ENCODE data around the gene DDX39B.

DDX39B gene

GRCh38 chr6:31546958-31547726 lies 5.3 kb upstream of the DDX39B start, which contains the start of gene NFKBIL1:
Gene NFKBIL1 (plus strand): TSS chr6:31547608. CDS start chr6:31547695, 87 bp downstream.
- DNase-seq = peak; percentile 94

GRCh38 chr6:31546339-31546957 lies 4.6 kb upstream of the DDX39B start, which contains the start of gene ATP6V1G2:
Gene ATP6V1G2 (minus strand): TSS chr6:31546608. CDS start chr6:31546559, 49 bp downstream.
- DNase-seq = peak; percentile 95

GRCh38 chr6:31545291-31545690 lies 3.5 kb upstream of the DDX39B start:
- no peak for DNase-seq

DNA sequence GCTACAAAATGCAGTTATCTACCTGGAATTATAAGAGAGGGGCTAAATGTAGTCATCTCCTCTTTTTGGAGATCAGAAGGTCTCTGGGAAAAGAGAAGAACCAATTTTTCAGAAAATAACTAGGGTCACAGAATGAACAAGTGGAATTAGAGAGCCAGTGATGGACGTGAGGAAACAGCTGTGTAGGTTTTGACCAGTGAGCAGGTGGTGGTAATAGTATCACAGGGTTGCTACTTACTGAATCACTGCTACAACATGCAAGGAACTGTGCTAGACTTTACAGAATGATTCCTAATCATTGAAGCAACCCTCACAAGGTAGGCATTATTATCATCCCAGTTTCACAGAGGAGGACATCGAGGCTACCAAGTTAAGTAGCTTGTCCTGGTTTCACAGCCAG lies 2.9 kb upstream of the DDX39B start:
- no peak for DNase-seq

- DNase-seq = no peak
Measured at GRCh38 chr6:31543639-31544038, 1.8 kb upstream of the DDX39B start.

- DNase-seq = peak; percentile 77
Measured at GRCh38 chr6:31541059-31541657, 645 bp downstream of the DDX39B start.

GRCh38 chr6:31540640-31541039 lies 1.2 kb downstream of the DDX39B start:
- DNase-seq = no peak

DNA sequence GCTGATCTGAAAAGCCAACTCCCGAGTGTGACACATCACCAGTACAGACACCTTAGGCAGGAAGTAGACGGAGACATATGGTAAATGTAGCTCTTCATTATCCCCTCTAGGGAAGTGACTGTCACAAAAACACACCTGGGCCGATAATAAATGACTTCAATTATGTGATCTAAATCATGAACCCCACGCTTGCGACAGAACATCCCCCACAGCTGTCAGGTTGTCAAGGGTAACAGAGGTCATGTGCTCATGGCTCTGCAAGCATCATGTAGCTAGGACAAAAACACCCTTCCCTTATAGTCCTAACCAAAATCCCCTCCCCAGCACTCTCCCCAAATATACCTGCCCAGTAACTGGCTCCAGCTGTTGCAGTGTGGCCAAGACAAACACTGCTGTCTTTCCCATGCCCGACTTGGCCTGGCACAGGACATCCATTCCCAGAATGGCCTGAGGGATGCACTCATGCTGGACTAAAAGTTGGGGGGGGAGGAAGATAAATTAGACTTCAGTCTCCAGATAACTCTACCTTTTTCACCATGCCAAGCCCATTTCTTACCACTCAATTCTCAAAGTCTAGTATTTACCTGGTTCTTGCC lies 2.9 kb downstream of the DDX39B start:
- peak; percentile 52 for DNase-seq

DNA sequence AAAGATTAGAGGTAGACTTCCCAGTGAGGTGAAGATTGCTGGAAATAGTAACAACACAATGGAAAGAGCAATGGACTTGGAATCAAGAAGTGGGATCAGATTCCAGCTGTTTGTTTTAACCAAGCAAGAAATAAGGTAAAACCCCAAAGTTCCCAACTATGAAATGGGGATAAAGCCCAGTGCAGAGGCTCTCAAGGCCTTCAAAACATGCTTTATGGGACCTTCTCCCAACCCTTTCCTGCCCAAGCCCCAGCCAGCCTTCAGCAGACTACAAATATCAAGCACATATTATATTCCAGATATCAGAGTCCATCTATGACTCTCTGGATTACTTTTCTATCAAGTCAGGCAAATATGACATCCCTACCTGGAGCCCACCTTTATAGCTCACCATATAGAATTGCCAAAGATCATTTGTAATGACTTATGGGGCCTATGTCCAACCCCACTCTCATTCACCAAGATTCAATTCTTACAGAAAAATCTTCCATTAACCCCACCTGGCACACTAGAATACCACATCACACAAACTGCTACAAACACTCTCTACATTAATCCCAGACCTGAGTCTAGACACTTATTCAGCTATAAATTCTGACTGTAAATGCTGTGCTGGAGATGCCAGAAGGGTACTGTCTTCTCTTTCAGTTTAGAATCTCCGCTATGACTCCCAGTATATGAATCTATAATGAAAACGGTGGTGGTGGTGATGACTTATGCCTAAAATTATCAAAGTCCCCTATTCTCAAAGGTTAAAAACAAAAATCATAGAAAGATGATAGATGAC lies 6.1 kb downstream of the DDX39B start:
- DNase-seq = no peak

DNA sequence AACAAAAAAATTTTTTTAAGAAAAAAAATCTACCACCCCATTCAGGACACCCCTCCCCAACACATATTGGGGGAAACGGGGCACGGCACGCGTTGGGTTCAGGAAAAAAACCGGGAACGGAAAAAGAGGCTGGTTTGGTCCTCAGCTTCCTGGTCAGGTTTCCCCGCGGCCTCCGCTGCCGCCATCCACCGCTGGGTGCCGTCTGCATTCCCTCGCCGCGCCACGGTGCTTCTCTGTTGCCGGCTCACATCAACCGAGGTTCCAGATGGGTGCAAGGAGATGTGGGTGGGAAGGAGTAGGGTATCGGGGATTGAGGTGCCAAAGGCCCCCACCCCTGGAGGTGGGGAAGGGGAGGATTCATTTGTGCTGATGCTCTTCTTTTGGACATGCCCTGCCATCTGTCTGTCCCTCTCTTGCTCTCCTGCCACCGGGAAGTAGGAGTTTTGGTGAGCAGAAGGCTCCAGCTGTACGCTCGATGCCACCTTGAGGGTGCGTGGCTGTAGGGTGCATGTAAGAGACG lies 7.2 kb downstream of the DDX39B start:
- DNase-seq = no peak

- DNase-seq = no peak
Measured at GRCh38 chr6:31534011-31534410, 7.8 kb downstream of the DDX39B start.

- no peak for DNase-seq
Measured at GRCh38 chr6:31533455-31533841, 8.4 kb downstream of the DDX39B start.

GRCh38 chr6:31532644-31533454 lies 9.0 kb downstream of the DDX39B start:
- no peak for DNase-seq

GRCh38 chr6:31531771-31532643 lies 9.8 kb downstream of the DDX39B start:
- no peak for DNase-seq

- DNase-seq = no peak
Measured at GRCh38 chr6:31531162-31531561, 10.6 kb downstream of the DDX39B start.

DNA sequence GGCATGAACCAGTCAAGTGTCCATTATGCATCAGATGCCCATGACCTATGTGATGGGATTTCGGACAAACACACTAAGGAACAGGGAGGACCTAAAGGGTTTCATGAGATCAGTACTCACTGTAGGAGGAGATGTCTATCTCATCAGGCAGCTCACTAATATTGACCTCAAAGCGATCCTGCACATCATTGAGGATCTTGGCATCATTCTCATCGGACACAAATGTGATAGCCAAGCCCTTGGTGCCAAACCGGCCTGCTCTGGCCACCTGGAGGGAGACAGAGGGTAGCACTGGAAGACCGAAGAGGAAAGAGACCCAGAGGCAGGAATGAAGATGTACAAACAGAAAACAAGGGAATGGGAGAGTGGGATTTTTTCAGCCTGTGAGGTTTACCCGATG lies 11.1 kb downstream of the DDX39B start:
- DNase-seq = no peak

- peak; percentile 58 for DNase-seq
Measured at GRCh38 chr6:31529329-31530150, 12.3 kb downstream of the DDX39B start.

GRCh38 chr6:31528821-31529328 lies 12.9 kb downstream of the DDX39B start, which contains the start of gene MCCD1:
Gene MCCD1 (plus strand): TSS chr6:31528962. CDS start chr6:31529015, 53 bp downstream.
- DNase-seq = no peak

- DNase-seq = no peak
Measured at GRCh38 chr6:31528307-31528777, 13.5 kb downstream of the DDX39B start.
